ENCODE measurements around the gene FNDC7. TPM values are rescaled to one million over a fixed set of nuclear protein-coding genes. Genes with fewer than 3 reads are reported as not detected.

Gene FNDC7
- polyA plus RNA-seq, 1 of the 3 experiments (the other 2 are of a cell fraction), result 0.02 TPM

- 63% methylated on average over 5 of the region's 5 CpGs for WGBS (ENCODE audit: low lambda C conversion rate)
- POLR2A ChIA-PET, result no interaction called here
- Histone ChIP-seq H3K4me3 (ENCODE audit: low read depth in 2 of 2, low read length in 1 of 2) (no peak overlapping the region), H3K79me2 (ENCODE audit: insufficient read depth) (no peaks in the 10 kb centered on the region), H3K9me3 (no peaks in the 10 kb centered on the region), H3K27me3 (ENCODE audit: insufficient read depth) (no peaks in the 10 kb centered on the region), H3K4me2 (no peak overlapping the region), H3F3A (replicated peaks; ENCODE audit: insufficient read depth) (no peaks in the 10 kb centered on the region), H4K20me1 (ENCODE audit: insufficient read depth) (no peaks in the 10 kb centered on the region), H3K27ac (ENCODE audit: low read depth in 2 of 2, low read length in 1 of 2) (no peak overlapping the region), H2AFZ (ENCODE audit: low read depth) (no peak overlapping the region), H3K36me3 (replicated peaks in 1 of 2; ENCODE audit: control insufficient read depth in 1 of 2, insufficient read depth in 2 of 2, low read length in 1 of 2) (no peaks in the 10 kb centered on the region), H3K9me2 (no peaks in the 10 kb centered on the region), H3K9ac (no peak overlapping the region), H3K4me1 (ENCODE audit: control insufficient read depth in 1 of 2, insufficient read depth in 2 of 2, low read depth in 1 of 2, low read length in 1 of 2) (no peaks in the 10 kb centered on the region; a peak in 1 of 4 replicates)
- CTCF ChIA-PET, result no interaction called here
- TF ChIP-seq EP300 (IDR thresholded peaks at IDR 0.05; ENCODE audit: borderline replicate concordance in 1 of 2, low read depth in 1 of 2, low read length in 1 of 2) (no peak), CHD2 (IDR thresholded peaks at IDR 0.05; ENCODE audit: low read length, partially characterized antibody) (no peak), RFX5 (IDR thresholded peaks at IDR 0.05; ENCODE audit: low read length) (no peak), YY1 (IDR thresholded peaks at IDR 0.05; ENCODE audit: low read depth) (no peak), FOXM1 (IDR thresholded peaks at IDR 0.05; ENCODE audit: low read depth) (no peak), SMC3 (IDR thresholded peaks at IDR 0.05; ENCODE audit: low read depth, low read length) (no peak), ZBTB33 (IDR thresholded peaks at IDR 0.05; ENCODE audit: borderline replicate concordance, low read depth) (no peak), FOXJ3 (CRISPR knock-in tag; IDR thresholded peaks at IDR 0.05) (no peak), USF2 (IDR thresholded peaks at IDR 0.05; ENCODE audit: borderline replicate concordance, low read depth, low read length) (no peak)
- DNase-seq, result no peak
Observed at GRCh38 chr1:108670131-108670773, 42.5 kb upstream of the FNDC7 start.

GRCh38 chr1:108671143-108671542 lies 41.6 kb upstream of the FNDC7 start:
- Histone ChIP-seq H3K36me3 (replicated peaks in 1 of 2; ENCODE audit: control insufficient read depth in 1 of 2, insufficient read depth in 2 of 2, low read length in 1 of 2) (no peaks in the 10 kb centered on the region), H3K4me2 (no peak overlapping the region), H3K27ac (ENCODE audit: low read depth in 2 of 2, low read length in 1 of 2) (no peak overlapping the region), H4K20me1 (ENCODE audit: insufficient read depth) (no peaks in the 10 kb centered on the region), H3K4me3 (ENCODE audit: low read depth in 2 of 2, low read length in 1 of 2) (no peak overlapping the region), H3F3A (replicated peaks; ENCODE audit: insufficient read depth) (no peaks in the 10 kb centered on the region), H3K9me3 (no peaks in the 10 kb centered on the region), H3K27me3 (ENCODE audit: insufficient read depth) (no peaks in the 10 kb centered on the region), H3K79me2 (ENCODE audit: insufficient read depth) (no peaks in the 10 kb centered on the region), H3K4me1 (ENCODE audit: control insufficient read depth in 1 of 2, insufficient read depth in 2 of 2, low read depth in 1 of 2, low read length in 1 of 2) (no peaks in the 10 kb centered on the region; a peak in 1 of 4 replicates), H3K9me2 (no peaks in the 10 kb centered on the region), H2AFZ (ENCODE audit: low read depth) (no peak overlapping the region), H3K9ac (no peak overlapping the region)
- DNase-seq, result no peak
- ChIA-PET CTCF (interaction anchor here (1.5 kb wide), 1 partner anchor 28 kb away, joined by 3 read pairs; no protein-coding TSS in a partner anchor), POLR2A (no interaction called here)
- WGBS (ENCODE audit: low lambda C conversion rate), result 70% methylated on average over 2 of the region's 2 CpGs
- TF ChIP-seq POLR2AphosphoS5 (IDR thresholded peaks at IDR 0.05; ENCODE audit: low read depth, low read length) (no peak), RAD21 (IDR thresholded peaks at IDR 0.05; ENCODE audit: low read length) (no peak), SMC3 (IDR thresholded peaks at IDR 0.05; ENCODE audit: low read depth, low read length) (no peak), RCOR1 (IDR thresholded peaks at IDR 0.05; ENCODE audit: low read length) (no peak), GATA2 (CRISPR knock-in tag; IDR thresholded peaks at IDR 0.05) (no peak), RXRA (IDR thresholded peaks at IDR 0.05; ENCODE audit: borderline replicate concordance, low read depth) (no peak), RFX5 (IDR thresholded peaks at IDR 0.05; ENCODE audit: low read length) (no peak), USF2 (IDR thresholded peaks at IDR 0.05; ENCODE audit: borderline replicate concordance, low read depth, low read length) (no peak), CHD2 (IDR thresholded peaks at IDR 0.05; ENCODE audit: low read length, partially characterized antibody) (no peak), JUND (IDR thresholded peaks at IDR 0.05) (no peak), NRF1 (IDR thresholded peaks at IDR 0.05; ENCODE audit: low read depth, low read length) (no peak), EZH2phosphoT487 (IDR thresholded peaks at IDR 0.05; ENCODE audit: borderline replicate concordance, low read depth) (no peak), PBX3 (IDR thresholded peaks at IDR 0.05) (no peak)
- TF ChIP-seq, protein P1, sequence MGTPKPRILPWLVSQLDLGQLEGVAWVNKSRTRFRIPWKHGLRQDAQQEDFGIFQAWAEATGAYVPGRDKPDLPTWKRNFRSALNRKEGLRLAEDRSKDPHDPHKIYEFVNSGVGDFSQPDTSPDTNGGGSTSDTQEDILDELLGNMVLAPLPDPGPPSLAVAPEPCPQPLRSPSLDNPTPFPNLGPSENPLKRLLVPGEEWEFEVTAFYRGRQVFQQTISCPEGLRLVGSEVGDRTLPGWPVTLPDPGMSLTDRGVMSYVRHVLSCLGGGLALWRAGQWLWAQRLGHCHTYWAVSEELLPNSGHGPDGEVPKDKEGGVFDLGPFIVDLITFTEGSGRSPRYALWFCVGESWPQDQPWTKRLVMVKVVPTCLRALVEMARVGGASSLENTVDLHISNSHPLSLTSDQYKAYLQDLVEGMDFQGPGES (IDR thresholded peaks at IDR 0.05; ENCODE audit: low read depth, low read length), result no peak

Data from SK-N-SH (cell line).